A549 (cell line): Measurements from ENCODE around the gene FHL1. TPM values are rescaled to one million over a fixed set of nuclear protein-coding genes. Genes with fewer than 3 reads are reported as not detected.

Source experiments
- ATAC-seq, 2 experiments: fragments of 200-7000 bp in 1 of 2; fragments of >200 bp in 1 of 2; cut with Nextera tagmentation in 1 of 2; cut with Tn5 transposase in 1 of 2; 3 replicates each; pipeline versions ENCODE4 v1.8.0 to v1.9.1; 2018 to 2020; ENCODE audit warnings: mild to moderate bottlenecking in 1 of 2, moderate library complexity in 1 of 2
- CTCF ChIA-PET: fragments of 300-600 bp; sonication (Branson Sonifier 250); formaldehyde crosslinking; extraction: SDS; loops from one replicate; lab custom pipeline; 2021; ENCODE audit warnings: antibody characterized with exemption, inconsistent platforms; lab: Yijun Ruan, JAX
- POLR2A ChIA-PET: fragments of 350-600 bp; formaldehyde crosslinking; extraction: SDS; loops from one replicate; lab custom pipeline; 2021; ENCODE audit warnings: antibody characterized with exemption, inconsistent platforms; lab: Yijun Ruan, JAX
- DNase-seq, 2 experiments: peaks; one replicate each; pipeline versions ENCODE4 v3.0.0 to v3.0.0-alpha.2; 2011 to 2016; ENCODE audit warnings: low read depth in 1 of 2, low spot score in 1 of 2
- FAIRE-seq: peaks from 2 replicates; lab custom pipeline; 2011; peaks lifted over from hg19 to GRCh38; lab: Jason Lieb, UNC
- H3K27ac ChIP-seq, 2 experiments: fragments of >200 bp; sonication (Bioruptor Twin); formaldehyde crosslinking; 3 replicates each; pipeline ENCODE4 v1.5.1; 2016 to 2017
- H3K4me1 ChIP-seq: fragments of >200 bp; sonication (Bioruptor Twin); formaldehyde crosslinking; 3 replicates; pipeline ENCODE4 v1.6.1; 2016
- H3K4me2 ChIP-seq: fragments of >200 bp; sonication (Bioruptor Twin); formaldehyde crosslinking; 3 replicates; pipeline ENCODE4 v1.6.1; 2016
- H3K4me3 ChIP-seq: fragments of >200 bp; sonication (Bioruptor Twin); formaldehyde crosslinking; 3 replicates; pipeline ENCODE4 v1.5.1; 2016
- H3K9me3 ChIP-seq: fragments of >200 bp; sonication (Bioruptor Twin); formaldehyde crosslinking; 3 replicates; pipeline ENCODE4 v1.6.1; 2016
- BCL3 ChIP-seq: fragments of >200 bp; sonication (Bioruptor Twin); formaldehyde crosslinking; IDR thresholded peaks from 3 replicates; pipeline ENCODE4 v1.6.1; 2016
- CBX2 ChIP-seq: fragments of 200-600 bp; sonication (generic); IDR thresholded peaks from 2 replicates; pipeline ENCODE4 v1.6.1; 2016; ENCODE audit warnings: low read depth, mild to moderate bottlenecking, borderline replicate concordance
- CEBPB ChIP-seq, 2 experiments: fragments of >200 bp in 1 of 2; sonication (Bioruptor Twin) in 1 of 2; formaldehyde crosslinking in 1 of 2; IDR thresholded peaks; 2 replicates each; pipeline ENCODE4 v1.6.1; 2012 to 2016
- E2F6 ChIP-seq: IDR thresholded peaks from 2 replicates; pipeline ENCODE4 v1.6.1; 2012; ENCODE audit warnings: low read depth, borderline replicate concordance
- EHF ChIP-seq: fragments of 250-450 bp; sonication (Bioruptor Pico); IDR thresholded peaks from 2 replicates; pipeline ENCODE4 v1.5.0; 2020; ENCODE audit warnings: mild to moderate bottlenecking
- EP300 ChIP-seq, 2 experiments: fragments of >200 bp; sonication (Bioruptor Twin); formaldehyde crosslinking; IDR thresholded peaks; 2 replicates in 1 of 2; 3 replicates in 1 of 2; pipeline ENCODE4 v1.6.1; 2016 to 2017
- ESRRA ChIP-seq: fragments of 150-350 bp; IDR thresholded peaks from 2 replicates; pipeline ENCODE4 v1.6.1; 2014; ENCODE audit warnings: mild to moderate bottlenecking, low read length, borderline replicate concordance
- FOXS1 ChIP-seq: fragments of 250-450 bp; sonication (Bioruptor Pico); IDR thresholded peaks from 2 replicates; pipeline ENCODE4 v1.5.0; 2020; ENCODE audit warnings: mild to moderate bottlenecking, moderate library complexity
- HDAC2 ChIP-seq: fragments of 200-600 bp; sonication (generic); IDR thresholded peaks from 2 replicates; pipeline ENCODE4 v1.6.1; 2016
- HES2 ChIP-seq: fragments of >200 bp; sonication (Bioruptor Twin); formaldehyde crosslinking; IDR thresholded peaks from 2 replicates; pipeline ENCODE4 v1.6.1; 2016
- HOXA7 ChIP-seq: fragments of 250-450 bp; sonication (Bioruptor Pico); IDR thresholded peaks from 2 replicates; pipeline ENCODE4 v1.5.0; 2020; ENCODE audit warnings: mild to moderate bottlenecking, moderate library complexity
- HOXB13 ChIP-seq: fragments of 250-450 bp; sonication (Bioruptor Pico); IDR thresholded peaks from 2 replicates; pipeline ENCODE4 v1.5.0; 2020; ENCODE audit warnings: low read depth, mild to moderate bottlenecking, moderate library complexity
- HOXB5 ChIP-seq: fragments of 250-450 bp; sonication (Bioruptor Pico); IDR thresholded peaks from 2 replicates; pipeline ENCODE4 v1.5.0; 2020; ENCODE audit warnings: mild to moderate bottlenecking, moderate library complexity
- JUN ChIP-seq, 2 experiments: fragments of >200 bp; sonication (Bioruptor Twin); formaldehyde crosslinking; IDR thresholded peaks; 2 replicates in 1 of 2; 3 replicates in 1 of 2; pipeline ENCODE4 v1.6.1; 2016 to 2017
- JUNB ChIP-seq: fragments of >200 bp; sonication (Bioruptor Twin); formaldehyde crosslinking; IDR thresholded peaks from 2 replicates; pipeline ENCODE4 v1.6.1; 2016
- KDM1A ChIP-seq: fragments of 200-600 bp; sonication (generic); IDR thresholded peaks from 2 replicates; pipeline ENCODE4 v1.6.1; 2016; ENCODE audit warnings: low read depth, mild to moderate bottlenecking
- KDM5A ChIP-seq: fragments of 200-600 bp; sonication (generic); IDR thresholded peaks from 2 replicates; pipeline ENCODE4 v1.6.1; 2016; ENCODE audit warnings: antibody characterized with exemption, mild to moderate bottlenecking
- MAFK ChIP-seq: fragments of 450-650 bp; IDR thresholded peaks from 2 replicates; pipeline ENCODE4 v1.6.1; 2014; ENCODE audit not compliant: partially characterized antibody
- MAX ChIP-seq: IDR thresholded peaks from 2 replicates; pipeline ENCODE4 v1.6.1; 2012
- MYC ChIP-seq: IDR thresholded peaks from 2 replicates; pipeline ENCODE4 v1.6.1; 2012; ENCODE audit warnings: mild to moderate bottlenecking, inconsistent platforms, low read length, improper control_type of control experiment, borderline replicate concordance
- NFE2L2 ChIP-seq: fragments of 150-350 bp; conservative IDR thresholded peaks from 2 replicates; pipeline ENCODE4 v1.6.1; 2014; ENCODE audit warnings: low read length
- NPAS2 ChIP-seq: fragments of 250-450 bp; sonication (Bioruptor Pico); IDR thresholded peaks from 2 replicates; pipeline ENCODE4 v1.8.0; 2022; ENCODE audit warnings: mild to moderate bottlenecking, moderate library complexity, borderline replicate concordance
- PHF8 ChIP-seq: fragments of 200-600 bp; sonication (generic); IDR thresholded peaks from 2 replicates; pipeline ENCODE4 v1.6.1; 2016; ENCODE audit warnings: low read depth, mild to moderate bottlenecking, antibody characterized with exemption, moderate library complexity, borderline replicate concordance
- POLR2AphosphoS2 ChIP-seq: conservative IDR thresholded peaks from 2 replicates; pipeline ENCODE4 v1.6.1; 2012; ENCODE audit warnings: low read length, improper control_type of control experiment, inconsistent platforms
- RAD21 ChIP-seq, 2 experiments: fragments of >200 bp in 1 of 2; sonication (Bioruptor Twin) in 1 of 2; formaldehyde crosslinking in 1 of 2; IDR thresholded peaks in 1 of 2; conservative IDR thresholded peaks in 1 of 2; 2 replicates in 1 of 2; 3 replicates in 1 of 2; pipeline ENCODE4 v1.6.1; 2012 to 2018; ENCODE audit warnings: inconsistent platforms in 1 of 2
- RARB ChIP-seq: fragments of 250-450 bp; sonication (Bioruptor Pico); IDR thresholded peaks from 2 replicates; pipeline ENCODE4 v1.8.0; 2021; ENCODE audit warnings: mild to moderate bottlenecking, moderate library complexity
- RNF2 ChIP-seq: fragments of 200-600 bp; sonication (generic); IDR thresholded peaks from 2 replicates; pipeline ENCODE4 v1.6.1; 2016; ENCODE audit warnings: low read depth, mild to moderate bottlenecking, antibody characterized with exemption, moderate library complexity, borderline replicate concordance
- SREBF2 ChIP-seq: fragments of 450-650 bp; IDR thresholded peaks from 2 replicates; pipeline ENCODE4 v1.6.1; 2014; ENCODE audit warnings: mild to moderate bottlenecking, moderate library complexity
- ZC3H11A ChIP-seq: fragments of 450-650 bp; IDR thresholded peaks from 2 replicates; pipeline ENCODE4 v1.6.1; 2014; ENCODE audit warnings: antibody characterized with exemption, mild to moderate bottlenecking
- ZFP36 ChIP-seq: fragments of 450-650 bp; IDR thresholded peaks from 2 replicates; pipeline ENCODE4 v1.6.1; 2014; ENCODE audit warnings: borderline replicate concordance; ENCODE audit not compliant: partially characterized antibody
- whole genome bisulfite sequencing: methylation state at CpG from one replicate; pipeline ENCODE4 v1.1.6; 2017; ENCODE audit errors: missing lambda C conversion rate; 5-methylcytosine and 5-hydroxymethylcytosine counted together
- polyA plus RNA-seq, 4 experiments: library from polyadenylated mRNA; depleted of rRNA in 3 of 4; stranded (reverse); fragments of >200 nt; fragmentation: RNase III in 1 of 4; extraction: RNeasy Plus Mini Kit Qiagen cat#74134 plus additional on column Dnase treatment in 1 of 4; gene quantifications; 2 replicates in 3 of 4; 3 replicates in 1 of 4; pipeline ENCODE4 v1.2.3, GENCODE V29; 2011 to 2017
- TF ChIP-seq, protein P1 (sequence below): fragments of 250-450 bp; sonication (Bioruptor Pico); IDR thresholded peaks from 2 replicates; pipeline ENCODE4 v1.5.0; 2021; ENCODE audit warnings: mild to moderate bottlenecking, moderate library complexity, borderline replicate concordance
- TF ChIP-seq, protein P2 (sequence below): IDR thresholded peaks from 2 replicates; pipeline ENCODE4 v1.6.1; 2012

The FHL1 gene
- polyA plus RNA-seq, 2 of the 4 experiments (the other 2 are of a cell fraction) = 31.6 to 32.2 TPM

GRCh38 chrX:136156560-136157117 is 9.3 kb downstream of the FHL1 start:
- CTCF ChIA-PET = interaction anchor here (0.6 to 1.6 kb wide), 2 partner anchors 121 to 128 kb away, joined by 3 to 11 read pairs; no protein-coding TSS in a partner anchor
- POLR2A ChIA-PET = no interaction called here
- H3K9me3 ChIP-seq = no peaks in the 10 kb centered on the region
- no peak for TF ChIP-seq SREBF2
- TF ChIP-seq RNF2 = no peak
- no peak for TF ChIP-seq HES2
- no peak for TF ChIP-seq HOXA7 (CRISPR knock-in tag)
- TF ChIP-seq NFE2L2 = no peak
- TF ChIP-seq, protein P1, sequence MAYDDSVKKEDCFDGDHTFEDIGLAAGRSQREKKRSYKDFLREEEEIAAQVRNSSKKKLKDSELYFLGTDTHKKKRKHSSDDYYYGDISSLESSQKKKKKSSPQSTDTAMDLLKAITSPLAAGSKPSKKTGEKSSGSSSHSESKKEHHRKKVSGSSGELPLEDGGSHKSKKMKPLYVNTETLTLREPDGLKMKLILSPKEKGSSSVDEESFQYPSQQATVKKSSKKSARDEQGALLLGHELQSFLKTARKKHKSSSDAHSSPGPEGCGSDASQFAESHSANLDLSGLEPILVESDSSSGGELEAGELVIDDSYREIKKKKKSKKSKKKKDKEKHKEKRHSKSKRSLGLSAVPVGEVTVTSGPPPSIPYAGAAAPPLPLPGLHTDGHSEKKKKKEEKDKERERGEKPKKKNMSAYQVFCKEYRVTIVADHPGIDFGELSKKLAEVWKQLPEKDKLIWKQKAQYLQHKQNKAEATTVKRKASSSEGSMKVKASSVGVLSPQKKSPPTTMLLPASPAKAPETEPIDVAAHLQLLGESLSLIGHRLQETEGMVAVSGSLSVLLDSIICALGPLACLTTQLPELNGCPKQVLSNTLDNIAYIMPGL (CRISPR knock-in tag) = no peak
- no peak for TF ChIP-seq ZFP36
- TF ChIP-seq EHF = no peak
- TF ChIP-seq PHF8 = no peak
- TF ChIP-seq E2F6 = no peak
- TF ChIP-seq MAX = no peak
- TF ChIP-seq HOXB5 (CRISPR knock-in tag) = no peak
- no peak for TF ChIP-seq EP300 (IDR thresholded peaks at IDR 0.05)
- no peak for TF ChIP-seq POLR2AphosphoS2
- TF ChIP-seq JUN (IDR thresholded peaks at IDR 0.05) = no peak
- TF ChIP-seq KDM5A = no peak
- TF ChIP-seq RARB (CRISPR knock-in tag) = no peak
- TF ChIP-seq MYC = no peak
- no peak for TF ChIP-seq CEBPB (IDR thresholded peaks at IDR 0.05)
- TF ChIP-seq NPAS2 (CRISPR knock-in tag) = no peak
- TF ChIP-seq, all 56 proteins: peak for 0
- ATAC-seq (no peak), FAIRE-seq (no peak), DNase-seq (no peak)
- Histone ChIP-seq H3K4me3 (no peak overlapping the region), H3K4me1 (no peaks in the 10 kb centered on the region), H3K27ac (no peak overlapping the region), H3K4me2 (no peak overlapping the region)
- WGBS = 75% methylated on average over 5 of the region's 5 CpGs

DNA sequence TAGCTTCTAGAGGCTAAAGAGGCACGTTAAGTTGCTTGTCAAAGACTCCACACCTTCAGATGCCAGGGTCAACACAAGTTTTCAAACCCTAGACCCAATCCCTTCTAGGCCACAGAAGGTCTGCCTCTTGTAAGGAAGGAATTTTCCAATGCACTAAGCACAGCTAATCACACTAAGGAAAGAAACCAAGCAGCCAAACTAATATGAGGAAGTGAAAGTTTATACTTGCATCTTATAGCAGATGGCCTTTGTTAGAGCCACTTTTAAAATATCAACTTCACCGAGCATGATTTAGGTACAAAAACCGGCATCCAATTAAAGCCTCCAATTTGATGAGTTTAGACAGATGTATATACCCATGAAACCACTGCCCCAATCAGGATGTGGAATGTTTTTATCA is 9.9 kb downstream of the FHL1 start:
- CTCF ChIA-PET = interaction anchor here (0.7 to 1.6 kb wide), 2 partner anchors 129 to 1207 kb away, joined by 3 to 11 read pairs; no protein-coding TSS in a partner anchor
- no peaks in the 10 kb centered on the region for H3K9me3 ChIP-seq
- H3K4me1 ChIP-seq = no peaks in the 10 kb centered on the region
- TF ChIP-seq HOXB5 (CRISPR knock-in tag) = no peak
- no peak for TF ChIP-seq JUNB
- no peak for TF ChIP-seq ESRRA
- no peak for TF ChIP-seq FOXS1 (CRISPR knock-in tag)
- TF ChIP-seq RAD21 (conservative IDR thresholded peaks at IDR 0.05 in 1 of 2, IDR thresholded peaks at IDR 0.05 in 1 of 2) = no peak
- TF ChIP-seq, protein P2, sequence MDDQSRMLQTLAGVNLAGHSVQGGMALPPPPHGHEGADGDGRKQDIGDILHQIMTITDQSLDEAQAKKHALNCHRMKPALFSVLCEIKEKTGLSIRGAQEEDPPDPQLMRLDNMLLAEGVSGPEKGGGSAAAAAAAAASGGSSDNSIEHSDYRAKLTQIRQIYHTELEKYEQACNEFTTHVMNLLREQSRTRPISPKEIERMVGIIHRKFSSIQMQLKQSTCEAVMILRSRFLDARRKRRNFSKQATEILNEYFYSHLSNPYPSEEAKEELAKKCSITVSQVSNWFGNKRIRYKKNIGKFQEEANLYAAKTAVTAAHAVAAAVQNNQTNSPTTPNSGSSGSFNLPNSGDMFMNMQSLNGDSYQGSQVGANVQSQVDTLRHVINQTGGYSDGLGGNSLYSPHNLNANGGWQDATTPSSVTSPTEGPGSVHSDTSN = no peak
- no peak for TF ChIP-seq CEBPB (IDR thresholded peaks at IDR 0.05)
- no peak for TF ChIP-seq HOXB13 (CRISPR knock-in tag)
- no peak for TF ChIP-seq JUN (IDR thresholded peaks at IDR 0.05)
- TF ChIP-seq ZC3H11A = no peak
- TF ChIP-seq PHF8 = no peak
- no peak for TF ChIP-seq MAFK
- TF ChIP-seq KDM1A = no peak
- TF ChIP-seq SREBF2 = no peak
- no peak for TF ChIP-seq CBX2
- TF ChIP-seq ZFP36 = no peak
- TF ChIP-seq BCL3 = no peak
- TF ChIP-seq HDAC2 = no peak
- TF ChIP-seq, all 56 proteins: peak for 0
- Histone ChIP-seq H3K4me3 (no peak overlapping the region), H3K27ac (no peak overlapping the region), H3K4me2 (no peak overlapping the region)
- FAIRE-seq = peak; percentile 84
- DNase-seq = no peak
- ATAC-seq = no peak
- POLR2A ChIA-PET = no interaction called here
- WGBS = 68% methylated on average over 3 of the region's 3 CpGs
